ENCODE measurements around the gene RCOR1. TPM values are rescaled to one million over a fixed set of nuclear protein-coding genes. Genes with fewer than 3 reads are reported as not detected.

Gene RCOR1
- polyA plus RNA-seq, 2 of the 4 experiments (the other 2 are of a cell fraction): 17.7 to 24.7 TPM

DNA sequence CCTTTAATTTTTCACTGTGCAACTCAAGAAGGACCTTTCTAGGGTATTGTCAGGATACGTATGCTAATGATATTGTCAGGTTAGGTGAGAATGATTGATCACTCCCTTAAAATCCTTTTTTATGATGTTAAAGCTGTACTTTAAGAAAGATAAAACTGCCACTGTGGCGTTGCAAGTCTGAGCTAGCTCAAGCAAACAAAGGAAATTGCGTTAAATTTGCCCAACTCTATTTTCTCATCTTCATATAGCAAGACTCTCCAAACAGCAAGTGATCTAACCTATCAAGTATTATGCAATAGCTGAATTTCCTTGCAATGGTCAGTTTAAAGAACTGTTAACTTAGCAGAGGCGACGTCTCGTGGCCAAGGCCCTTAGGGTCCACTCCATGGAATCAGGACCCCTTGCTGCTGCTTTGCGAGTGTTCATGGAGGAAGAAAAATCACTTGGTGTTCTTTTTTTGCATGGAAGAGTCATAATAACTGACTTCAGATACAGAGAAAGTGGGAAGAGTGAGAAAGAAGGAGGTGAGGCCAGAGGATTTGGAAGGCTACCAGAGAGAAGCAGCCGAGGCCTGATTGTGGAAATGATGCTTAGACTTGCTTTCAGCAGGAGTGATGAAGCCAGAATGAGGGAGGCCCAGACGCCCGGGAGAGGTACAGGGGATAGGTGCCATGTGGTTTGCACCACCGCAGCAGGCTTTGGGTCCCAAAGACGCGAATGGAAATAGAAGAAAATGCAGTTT is 187.3 kb downstream of the RCOR1 start:
- H3K4me3 ChIP-seq: no peak overlapping the region; the same call in 2 of the 3 replicates
- ATAC-seq: no peak
- no peaks in the 10 kb centered on the region for H3K9me3 ChIP-seq
- WGBS (ENCODE audit: missing lambda C conversion rate): 89% methylated on average over 13 of the region's 13 CpGs
- H3K4me1 ChIP-seq: peaks cover 28% of the 10 kb centered on the region
- ChIA-PET CTCF (no interaction called here), POLR2A (interaction anchor here (1.1 kb wide), 1 partner anchor 85 kb away, joined by 3 read pairs; no protein-coding TSS in a partner anchor)
- no peak for DNase-seq (ENCODE audit: low read depth in 1 of 2, low spot score in 1 of 2)
- peak in 1 of 2 experiments; percentile 63; a peak in 1 of 4 replicates for TF ChIP-seq CEBPB (IDR thresholded peaks at IDR 0.05)
- TF ChIP-seq, protein P1, sequence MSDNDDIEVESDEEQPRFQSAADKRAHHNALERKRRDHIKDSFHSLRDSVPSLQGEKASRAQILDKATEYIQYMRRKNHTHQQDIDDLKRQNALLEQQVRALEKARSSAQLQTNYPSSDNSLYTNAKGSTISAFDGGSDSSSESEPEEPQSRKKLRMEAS (IDR thresholded peaks at IDR 0.05): no peak
- H3K27ac ChIP-seq: 0 out of 6 replicates have a peak overlapping the region, but pooled peaks of 1 of the 2 experiments have one; percentile 2
- no peak for FAIRE-seq
- H3K4me2 ChIP-seq: peak overlapping the region; percentile 72

Small RNAs within 50 kb of the gene (small RNA-seq; reads per million reads assigned to genes)
- 0 reads per million in 6 experiments for gene RF00019
- 0 reads per million in 6 experiments for gene RN7SL546P

Other genes starting within 250 kb of the RCOR1 start
- gene CINP, start 229.8 kb upstream of the RCOR1 start, polyA plus RNA-seq (2011; rRNA removed): 60.8 and 74.6 TPM in 2 replicates
- gene CINP, start 229.8 kb upstream of the RCOR1 start, polyA plus RNA-seq (2017; fragmentation: RNase III; extraction: RNeasy Plus Mini Kit Qiagen cat#74134 plus additional on column Dnase treatment): 59.9 to 67.4 TPM (median 61.8 TPM) in 3 replicates
- 7.6 and 10.5 TPM in 2 replicates for gene TECPR2, start 229.7 kb upstream of the RCOR1 start, polyA plus RNA-seq (2011; rRNA removed)
- 5.6 to 5.9 TPM (median 5.7 TPM) in 3 replicates for gene TECPR2, start 229.7 kb upstream of the RCOR1 start, polyA plus RNA-seq (2017; fragmentation: RNase III; extraction: RNeasy Plus Mini Kit Qiagen cat#74134 plus additional on column Dnase treatment)
- 6.3 and 7.5 TPM in 2 replicates for gene ANKRD9, start 82.9 kb upstream of the RCOR1 start, polyA plus RNA-seq (2011; rRNA removed)
- gene ANKRD9, start 82.9 kb upstream of the RCOR1 start, polyA plus RNA-seq (2017; fragmentation: RNase III; extraction: RNeasy Plus Mini Kit Qiagen cat#74134 plus additional on column Dnase treatment): 8.7 to 12.4 TPM (median 11.8 TPM) in 3 replicates
- gene TRAF3, start 184.8 kb downstream of the RCOR1 start, polyA plus RNA-seq (2011; rRNA removed): 22.9 and 25.5 TPM in 2 replicates
- 20.1 to 24.9 TPM (median 20.2 TPM) in 3 replicates for gene TRAF3, start 184.8 kb downstream of the RCOR1 start, polyA plus RNA-seq (2017; fragmentation: RNase III; extraction: RNeasy Plus Mini Kit Qiagen cat#74134 plus additional on column Dnase treatment)

Data from A549 (cell line).